ENCODE data around the gene A3GALT2. TPM values are rescaled to one million over a fixed set of nuclear protein-coding genes. Genes with fewer than 3 reads are reported as not detected.

The A3GALT2 gene
- total and polyA plus RNA-seq, 5 experiments from 2014 or later: not detected

- Mint-ChIP-seq H3K4me3 (no peak overlapping the region), H3K27me3 (no peaks in the 10 kb centered on the region), H3K36me3 (peaks cover 0 to 29% (median 0%) of the 10 kb centered on the region in 3 donors), H3K9me3 (no peaks in the 10 kb centered on the region), H3K27ac (peak overlapping the region in 1 of 10 donors; percentile 17), H3K4me1 (peaks cover 25 to 61% (median 51%) of the 10 kb centered on the region in 4 donors)
- DNase-seq: no peak
- no peak for ATAC-seq
- POLR2A ChIA-PET: no interaction called here
These were observed 16.5 kb upstream of the A3GALT2 start for GRCh38 chr1:33337441-33337840.

- H3K4me1 Mint-ChIP-seq: peaks cover 25 to 58% (median 49%) of the 10 kb centered on the region in 4 donors
- no peaks in the 10 kb centered on the region for H3K27me3 Mint-ChIP-seq
- ATAC-seq: no peak
- no peak for DNase-seq
- H3K27ac Mint-ChIP-seq: peak overlapping the region in 1 of 10 donors; percentile 24
- H3K36me3 Mint-ChIP-seq: peaks cover 0 to 37% (median 3%) of the 10 kb centered on the region in 3 donors
- POLR2A ChIA-PET: no interaction called here
- no peaks in the 10 kb centered on the region for H3K9me3 Mint-ChIP-seq
- no peak overlapping the region for H3K4me3 Mint-ChIP-seq
These were observed 15.7 kb upstream of the A3GALT2 start for GRCh38 chr1:33336580-33336979.

GRCh38 chr1:33335020-33335419 is 14.1 kb upstream of the A3GALT2 start:
- Mint-ChIP-seq H3K36me3 (peaks cover 0 to 50% (median 9%) of the 10 kb centered on the region in 3 donors), H3K4me1 (peaks cover 22 to 43% (median 37%) of the 10 kb centered on the region in 4 donors), H3K4me3 (no peak overlapping the region), H3K27me3 (no peaks in the 10 kb centered on the region), H3K9me3 (no peaks in the 10 kb centered on the region), H3K27ac (peak overlapping the region in 5 of 10 donors; percentile 9 to 70 (median 19))
- ATAC-seq (peak in 1 of 2 donors; percentile 42), DNase-seq (no peak)
- POLR2A ChIA-PET: interaction anchor here (0.6 kb wide), 1 partner anchor 221 kb away, joined by 3 read pairs; no protein-coding TSS in a partner anchor

- POLR2A ChIA-PET: no interaction called here
- peaks cover 20 to 35% (median 32%) of the 10 kb centered on the region in 4 donors for H3K4me1 Mint-ChIP-seq
- no peak overlapping the region for H3K4me3 Mint-ChIP-seq
- DNase-seq: no peak
- ATAC-seq: no peak
- H3K27me3 Mint-ChIP-seq: no peaks in the 10 kb centered on the region
- no peaks in the 10 kb centered on the region for H3K9me3 Mint-ChIP-seq
- peaks cover 0 to 59% (median 13%) of the 10 kb centered on the region in 3 donors for H3K36me3 Mint-ChIP-seq
- H3K27ac Mint-ChIP-seq: no peak overlapping the region
These were observed 13.2 kb upstream of the A3GALT2 start for GRCh38 chr1:33334081-33334552.

DNA sequence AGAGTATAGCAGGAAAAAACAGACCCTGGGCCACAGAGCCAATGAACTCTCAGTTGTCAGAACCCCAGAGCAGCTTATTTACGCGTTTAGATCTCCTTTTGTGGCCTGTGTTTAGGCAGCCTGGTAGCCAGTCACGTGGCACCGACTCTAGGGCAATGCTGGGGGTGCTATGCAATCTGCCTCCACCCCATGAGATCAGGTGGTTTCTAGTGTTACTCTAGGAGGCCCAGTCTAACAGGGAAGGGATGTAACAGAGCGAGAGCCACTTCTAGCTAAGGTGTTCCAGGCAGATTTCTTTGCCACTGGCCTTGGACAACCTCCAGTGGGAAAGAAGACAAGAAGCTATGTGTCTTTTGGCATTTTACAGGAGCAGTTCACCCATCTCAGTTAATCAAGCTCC is 12.0 kb upstream of the A3GALT2 start:
- Mint-ChIP-seq H3K9me3 (no peaks in the 10 kb centered on the region), H3K4me1 (peaks cover 11 to 24% (median 22%) of the 10 kb centered on the region in 4 donors), H3K36me3 (peaks cover 0 to 71% (median 22%) of the 10 kb centered on the region in 3 donors), H3K27ac (no peak overlapping the region), H3K27me3 (no peaks in the 10 kb centered on the region), H3K4me3 (no peak overlapping the region)
- no peak for DNase-seq
- ATAC-seq: no peak
- POLR2A ChIA-PET: no interaction called here

- H3K4me3 Mint-ChIP-seq: no peak overlapping the region
- H3K9me3 Mint-ChIP-seq: no peaks in the 10 kb centered on the region
- DNase-seq: no peak
- peaks cover 7 to 21% (median 18%) of the 10 kb centered on the region in 4 donors for H3K4me1 Mint-ChIP-seq
- peak overlapping the region in 1 of 10 donors; percentile 51 for H3K27ac Mint-ChIP-seq
- H3K36me3 Mint-ChIP-seq: peaks cover 0 to 76% (median 22%) of the 10 kb centered on the region in 3 donors
- no peak for ATAC-seq
- POLR2A ChIA-PET: no interaction called here
- no peaks in the 10 kb centered on the region for H3K27me3 Mint-ChIP-seq
These were observed 11.5 kb upstream of the A3GALT2 start for GRCh38 chr1:33332357-33332789.

DNA sequence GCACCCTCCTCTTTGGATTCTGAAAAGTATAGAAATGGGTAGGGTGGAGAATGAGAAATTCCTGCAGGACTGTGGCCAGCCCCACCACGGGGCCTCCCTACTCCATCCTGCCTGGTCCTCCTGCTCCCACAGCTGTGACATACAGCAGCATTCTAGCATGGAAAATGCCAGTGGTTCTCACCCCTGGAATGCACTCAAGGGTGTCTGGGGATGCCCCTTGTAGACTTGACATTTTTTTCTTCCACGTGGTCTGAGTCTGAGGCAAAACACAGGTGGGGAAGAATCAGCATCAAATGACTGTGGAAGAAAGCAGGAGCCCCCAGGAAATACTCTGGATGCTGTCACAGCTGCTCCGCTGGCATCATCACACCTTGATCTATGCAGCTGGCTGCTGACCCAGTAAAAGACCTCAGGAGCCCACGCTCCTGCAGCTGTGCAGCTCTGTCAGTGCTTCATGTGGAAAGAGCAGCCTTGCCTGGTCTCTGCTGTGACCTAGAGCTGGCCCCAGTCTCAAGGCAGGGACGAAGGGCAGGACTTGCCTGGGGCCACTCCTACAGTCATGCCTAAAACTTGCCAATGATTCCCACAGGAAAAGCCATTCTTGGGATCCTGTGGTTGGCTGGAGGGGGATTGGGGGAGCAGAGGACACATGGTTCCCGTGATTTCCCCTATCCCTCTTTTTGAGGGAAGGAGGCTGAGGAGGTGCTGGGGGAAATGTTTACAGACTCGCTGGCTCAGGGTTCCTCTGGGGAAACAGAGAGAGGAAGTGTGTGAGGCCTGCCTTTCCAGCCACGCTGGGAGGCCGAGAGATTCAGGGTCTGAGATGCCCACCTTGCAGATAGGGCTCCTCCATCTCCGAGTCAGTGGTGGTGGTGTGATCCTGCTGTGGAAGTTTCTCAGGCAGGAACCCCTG is 10.8 kb upstream of the A3GALT2 start:
- peaks cover 0 to 83% (median 22%) of the 10 kb centered on the region in 3 donors for H3K36me3 Mint-ChIP-seq
- H3K9me3 Mint-ChIP-seq: no peaks in the 10 kb centered on the region
- peak overlapping the region in 3 of 10 donors; percentile 9 to 51 (median 40) for H3K27ac Mint-ChIP-seq
- H3K4me1 Mint-ChIP-seq: peaks cover 7 to 19% (median 14%) of the 10 kb centered on the region in 4 donors
- ATAC-seq: no peak
- DNase-seq: no peak
- H3K27me3 Mint-ChIP-seq: no peaks in the 10 kb centered on the region
- POLR2A ChIA-PET: no interaction called here
- no peak overlapping the region for H3K4me3 Mint-ChIP-seq

DNA sequence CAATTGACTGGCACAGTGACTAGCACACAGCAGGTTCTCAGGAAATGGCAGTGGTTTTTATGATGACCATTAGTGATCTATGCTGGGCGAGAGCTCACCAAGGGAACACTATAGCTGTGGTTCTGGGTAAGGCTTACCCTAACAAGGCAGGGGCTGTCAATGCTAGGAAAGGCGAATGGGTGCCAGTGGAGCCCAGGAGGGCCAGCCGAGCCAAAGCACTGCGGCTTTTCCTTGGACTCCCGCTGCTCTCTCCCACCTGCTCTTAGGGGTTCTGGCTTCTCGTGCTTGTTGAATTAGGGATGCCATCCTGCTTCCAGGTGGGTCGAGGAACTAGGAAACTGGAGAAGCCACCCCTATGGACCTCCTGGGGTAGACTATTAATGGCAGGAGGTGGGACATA is 10.0 kb upstream of the A3GALT2 start:
- H3K27ac Mint-ChIP-seq: no peak overlapping the region
- no peaks in the 10 kb centered on the region for H3K27me3 Mint-ChIP-seq
- peaks cover 7 to 15% (median 12%) of the 10 kb centered on the region in 4 donors for H3K4me1 Mint-ChIP-seq
- DNase-seq: no peak
- ATAC-seq: no peak
- H3K36me3 Mint-ChIP-seq: peaks cover 3 to 91% (median 25%) of the 10 kb centered on the region in 3 donors
- no peak overlapping the region for H3K4me3 Mint-ChIP-seq
- H3K9me3 Mint-ChIP-seq: no peaks in the 10 kb centered on the region
- POLR2A ChIA-PET: interaction anchor here (1.0 kb wide), 1 partner anchor 12 kb away, joined by 3 read pairs; no protein-coding TSS in a partner anchor

DNA sequence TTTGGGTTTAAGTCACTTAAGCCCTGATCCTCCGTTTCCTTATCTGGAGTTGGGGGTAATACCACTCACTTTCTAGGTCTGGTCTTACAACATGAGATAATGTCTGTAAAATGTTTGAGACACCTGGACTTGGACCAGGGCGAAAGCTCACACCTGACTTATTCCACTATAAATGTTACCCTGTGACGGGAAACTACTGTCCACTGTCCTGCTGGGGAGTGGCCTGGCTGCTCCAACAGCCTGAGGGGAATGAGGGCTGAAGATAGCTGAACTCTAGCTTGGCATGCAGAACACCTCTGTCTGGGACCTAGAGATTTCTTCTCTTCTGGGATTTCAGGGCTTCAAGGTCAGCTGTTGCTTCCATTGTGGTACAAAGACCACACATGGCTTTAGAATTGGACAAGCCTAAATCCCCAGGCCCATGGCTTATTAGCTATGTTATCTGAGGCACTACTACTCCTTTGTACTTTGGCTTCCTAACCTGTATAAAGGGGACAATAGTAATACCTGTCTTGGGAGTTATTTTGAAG is 9.5 kb upstream of the A3GALT2 start:
- POLR2A ChIA-PET: interaction anchor here (1.0 kb wide), 1 partner anchor 12 kb away, joined by 3 read pairs; no protein-coding TSS in a partner anchor
- Mint-ChIP-seq H3K4me1 (peaks cover 7 to 13% (median 11%) of the 10 kb centered on the region in 4 donors), H3K9me3 (no peaks in the 10 kb centered on the region), H3K27me3 (no peaks in the 10 kb centered on the region), H3K4me3 (no peak overlapping the region), H3K36me3 (peaks cover 7 to 96% (median 28%) of the 10 kb centered on the region in 3 donors), H3K27ac (no peak overlapping the region)
- DNase-seq (no peak), ATAC-seq (no peak)

DNA sequence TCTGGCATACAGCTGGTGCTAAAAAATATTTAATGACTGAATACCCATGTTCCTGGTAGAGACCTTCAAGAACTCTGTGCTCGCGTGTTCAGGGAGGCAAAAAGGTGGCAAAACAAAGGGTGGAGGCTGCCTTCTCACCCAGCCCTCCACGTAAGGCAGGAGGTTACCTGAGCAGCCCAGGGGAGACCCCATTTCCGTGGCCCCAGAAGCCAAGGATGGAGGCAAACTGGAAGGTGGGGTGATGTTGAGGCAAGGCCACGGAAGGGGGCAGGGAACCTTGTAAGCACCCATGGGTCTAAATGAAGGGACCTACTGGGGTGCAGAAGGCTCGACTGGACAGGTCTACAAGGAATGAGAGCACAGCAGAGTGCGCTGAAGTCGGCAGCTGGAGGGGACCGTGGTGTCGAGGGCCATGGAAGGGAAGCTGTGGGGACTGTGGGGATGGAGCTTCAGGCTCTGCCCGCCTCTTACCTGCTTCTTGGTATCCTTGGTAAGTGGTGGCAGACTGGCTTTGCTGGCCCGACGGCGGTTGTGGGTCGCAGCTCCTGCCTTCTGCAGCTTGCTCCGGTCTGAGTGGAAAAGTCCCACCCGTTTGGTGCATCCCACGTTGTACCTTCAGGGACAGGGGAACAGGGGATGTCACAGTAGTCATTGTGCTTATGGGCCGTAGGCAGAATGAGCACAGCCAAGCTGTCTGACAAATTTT is 8.9 kb upstream of the A3GALT2 start:
- no peaks in the 10 kb centered on the region for H3K9me3 Mint-ChIP-seq
- H3K4me1 Mint-ChIP-seq: peaks cover 0 to 6% (median 4%) of the 10 kb centered on the region in 4 donors
- no peak overlapping the region for H3K4me3 Mint-ChIP-seq
- peak overlapping the region in 2 of 10 donors; percentile 72 to 87 for H3K27ac Mint-ChIP-seq
- peak in 1 of 10 donors; percentile 54 for DNase-seq
- H3K27me3 Mint-ChIP-seq: no peaks in the 10 kb centered on the region
- POLR2A ChIA-PET: interaction anchor here (1.0 kb wide), 1 partner anchor 13 kb away, joined by 3 read pairs; no protein-coding TSS in a partner anchor
- ATAC-seq: no peak
- peaks cover 7 to 95% (median 28%) of the 10 kb centered on the region in 3 donors for H3K36me3 Mint-ChIP-seq

- Mint-ChIP-seq H3K36me3 (peaks cover 7 to 95% (median 28%) of the 10 kb centered on the region in 3 donors), H3K4me1 (peaks cover 0 to 6% (median 0%) of the 10 kb centered on the region in 4 donors)
These were observed 7.9 kb upstream of the A3GALT2 start for GRCh38 chr1:33328817-33329216.

GRCh38 chr1:33327587-33328325 is 6.9 kb upstream of the A3GALT2 start:
- Mint-ChIP-seq H3K27ac (no peak overlapping the region), H3K27me3 (no peaks in the 10 kb centered on the region), H3K4me1 (peaks cover 0 to 6% (median 0%) of the 10 kb centered on the region in 4 donors), H3K4me3 (no peak overlapping the region), H3K36me3 (peaks cover 7 to 92% (median 30%) of the 10 kb centered on the region in 3 donors), H3K9me3 (no peaks in the 10 kb centered on the region)
- POLR2A ChIA-PET: no interaction called here
- ATAC-seq: no peak
- no peak for DNase-seq

More at GRCh38 chr1:33328817-33329216, 7.9 kb upstream of the A3GALT2 start:
- H3K9me3 Mint-ChIP-seq: no peaks in the 10 kb centered on the region
- POLR2A ChIA-PET: no interaction called here
- ATAC-seq (no peak), DNase-seq (no peak)
- H3K27ac Mint-ChIP-seq: peak overlapping the region in 1 of 10 donors; percentile 52
- H3K27me3 Mint-ChIP-seq: no peaks in the 10 kb centered on the region
- no peak overlapping the region for H3K4me3 Mint-ChIP-seq

Data from naive thymus-derived CD8-positive, alpha-beta T cell (primary cell).